HepG2 (cell line): ENCODE measurements around the gene CNP. TPM values are rescaled to one million over a fixed set of nuclear protein-coding genes. Genes with fewer than 3 reads are reported as not detected.

Source experiments
- ATAC-seq: fragments of 200-7000 bp; cut with Tn5 transposase; 3 replicates; pipeline ENCODE4 v1.9.1; 2020; ENCODE audit warnings: mild to moderate bottlenecking, moderate library complexity
- BruUV-seq: library from RNA; stranded (reverse); fragments of 400-500 nt; replicated peaks from 2 replicates; lab custom pipeline; 2021; lab: Mats Ljungman, UMichigan
- CTCF ChIA-PET: fragments of 300-600 bp; formaldehyde crosslinking; extraction: SDS; loops from one replicate; lab custom pipeline; 2021; ENCODE audit warnings: low total read pairs, inconsistent platforms, low intra/inter-chr PET ratio; lab: Yijun Ruan, JAX
- POLR2A ChIA-PET: fragments of 350-600 bp; sonication (Branson Sonifier 250); formaldehyde crosslinking; loops from one replicate; lab custom pipeline; 2020; ENCODE audit warnings: antibody characterized with exemption, inconsistent platforms; lab: Yijun Ruan, JAX
- DNase-seq: peaks from one replicate; pipeline ENCODE4 v3.0.0-alpha.2; 2015; ENCODE audit warnings: low spot score
- FAIRE-seq: peaks from 3 replicates; lab custom pipeline; 2011; peaks lifted over from hg19 to GRCh38; lab: Jason Lieb, UNC
- H2AFZ ChIP-seq: one replicate; pipeline ENCODE4 v1.6.1; 2011; ENCODE audit warnings: low read length, inconsistent platforms
- H3K27ac ChIP-seq: fragments of 300-600 bp; 3 replicates; pipeline ENCODE4 v1.8.0; 2011; ENCODE audit warnings: mixed run types, mild to moderate bottlenecking, mixed read lengths, low read length, inconsistent platforms; ENCODE audit not compliant: insufficient read depth; ENCODE audit errors: extremely low read length
- H3K27me3 ChIP-seq, 2 experiments: fragments of 200-600 bp in 1 of 2; 2 replicates in 1 of 2; 3 replicates in 1 of 2; pipeline versions ENCODE4 v1.6.0 to v1.8.0; 2011; ENCODE audit warnings: low read length in 2 of 2, mild to moderate bottlenecking in 2 of 2, moderate library complexity in 2 of 2, inconsistent platforms in 1 of 2; ENCODE audit not compliant: insufficient read depth in 2 of 2, control insufficient read depth in 1 of 2
- H3K36me3 ChIP-seq, 2 experiments: fragments of 200-600 bp in 1 of 2; replicated peaks in 1 of 2; 2 replicates in 1 of 2; 3 replicates in 1 of 2; pipeline versions ENCODE4 v1.5.1 to v1.8.0; 2011; ENCODE audit warnings: low read length in 2 of 2, inconsistent platforms in 1 of 2; ENCODE audit not compliant: insufficient read depth in 2 of 2, control insufficient read depth in 1 of 2
- H3K4me1 ChIP-seq: 2 replicates; pipeline ENCODE4 v1.5.1; 2012; ENCODE audit warnings: low read length, inconsistent platforms; ENCODE audit not compliant: insufficient read depth
- H3K4me2 ChIP-seq: 2 replicates; pipeline ENCODE4 v1.6.0; 2011; ENCODE audit warnings: low read depth, low read length, inconsistent platforms
- H3K4me3 ChIP-seq, 3 experiments: fragments of 200-600 bp in 1 of 3; sonication (generic), shearing (Covaris generic) in 1 of 3; replicated peaks in 1 of 3; 2 replicates each; pipeline ENCODE4 v1.5.1; 2011 to 2016; ENCODE audit warnings: low read length in 3 of 3, inconsistent platforms in 2 of 3, low read depth in 2 of 3, mild to moderate bottlenecking in 2 of 3, control low read depth in 1 of 3, mixed read lengths in 1 of 3; ENCODE audit not compliant: insufficient read depth in 1 of 3
- H3K79me2 ChIP-seq: one replicate; pipeline ENCODE4 v1.6.1; 2011; ENCODE audit warnings: low read length, inconsistent platforms; ENCODE audit not compliant: insufficient read depth
- H3K9ac ChIP-seq: 2 replicates; pipeline ENCODE4 v1.6.0; 2011; ENCODE audit warnings: mild to moderate bottlenecking, low read depth, low read length, inconsistent platforms; ENCODE audit not compliant: insufficient read depth
- H3K9me3 ChIP-seq: 2 replicates; pipeline ENCODE4 v1.5.1; 2012; ENCODE audit warnings: mild to moderate bottlenecking, low read length
- H4K20me1 ChIP-seq: 2 replicates; pipeline ENCODE4 v1.6.0; 2011; ENCODE audit warnings: inconsistent platforms, mild to moderate bottlenecking, low read length, moderate library complexity; ENCODE audit not compliant: insufficient read depth
- CEBPZ ChIP-seq: IDR thresholded peaks from 2 replicates; pipeline ENCODE4 v1.6.1; 2012; ENCODE audit warnings: low read length, improper control_type of control experiment
- HNF4G ChIP-seq, 2 experiments: sonication (generic) in 1 of 2; formaldehyde crosslinking in 1 of 2; IDR thresholded peaks; 2 replicates each; pipeline versions ENCODE4 v1.4.0 to v1.6.1; 2011 to 2020; ENCODE audit warnings: borderline replicate concordance in 2 of 2, low read depth in 2 of 2, mild to moderate bottlenecking in 2 of 2, low read length in 1 of 2, missing genetic modification reagents in 1 of 2, moderate library complexity in 1 of 2
- THAP7 ChIP-seq: sonication (generic); formaldehyde crosslinking; IDR thresholded peaks from 2 replicates; pipeline ENCODE4 v1.8.1; 2023; ENCODE audit warnings: mild to moderate bottlenecking, missing genetic modification reagents
- ZNF24 ChIP-seq: fragments of 450-650 bp; IDR thresholded peaks from 2 replicates; pipeline ENCODE4 v1.6.1; 2017; ENCODE audit warnings: antibody characterized with exemption, mild to moderate bottlenecking
- WGBS: methylation state at CpG from one replicate; pipeline ENCODE4 v1.1.6; 2017; ENCODE audit warnings: low lambda C conversion rate; 5-methylcytosine and 5-hydroxymethylcytosine counted together
- in situ Hi-C: cut with HindIII; loops from 2 replicates; pipeline ENCODE4 v1.10.0; 2017; ENCODE audit warnings: low pct_unique_long_range_greater_than_20kb; ENCODE audit not compliant: extremely low pct_ligation_motif_present
- intact Hi-C: fragments of 100-400 bp; cut with micrococcal nuclease; formaldehyde crosslinking; loops from one replicate; pipeline ENCODE4 v1.10.0; 2022; ENCODE audit not compliant: unreplicated experiment
- polyA plus RNA-seq, 8 experiments: library from polyadenylated mRNA; depleted of rRNA in 3 of 8; stranded (reverse) in 7 of 8; unstranded in 1 of 8; fragments of >200 nt; fragmentation: Illumina TruSeq in 4 of 8; extraction: Trizol in 4 of 8; gene quantifications; 2 replicates each; pipeline versions ENCODE4 v1.2.1 to v1.2.3, GENCODE V29; 2011 to 2016; ENCODE audit warnings: low read depth in 4 of 8, missing spikeins in 1 of 8, mixed read lengths in 1 of 8; ENCODE audit not compliant: insufficient read depth in 1 of 8
- total RNA-seq, 5 experiments: library from RNA; depleted of rRNA; stranded (reverse); fragments of >200 nt; fragmentation: Illumina TruSeq; extraction: Trizol; gene quantifications; 2 replicates each; pipeline ENCODE4 v1.2.3, GENCODE V29; 2016; ENCODE audit warnings: low read depth in 1 of 5

CNP gene
- total and polyA plus RNA-seq, 2 of the 13 experiments (the other 11 are each of a cell fraction or from before 2014, with no cell fraction given): 97.2 to 161 TPM

- TSS peak; percentile 21 for BruUV-seq
Measured at GRCh38 chr17:42005166-42005565, 38.6 kb downstream of the CNP start.

More at GRCh38 chr17:42005166-42005565, 38.6 kb downstream of the CNP start:
- no peak for ATAC-seq
- intact Hi-C loops: no loop called here
- no peaks in the 10 kb centered on the region for H3K9me3 ChIP-seq
- H3K4me1 ChIP-seq: peaks cover 55% of the 10 kb centered on the region
- no peak overlapping the region for H2AFZ ChIP-seq
- H3K4me3 ChIP-seq: no peak overlapping the region
- no peak for FAIRE-seq
- in situ Hi-C loops: no loop called here
- ChIA-PET CTCF (no interaction called here), POLR2A (interaction anchor here (0.9 to 9.0 kb wide), 3 partner anchors 13 to 37 kb away, joined by 3 to 183 read pairs (median 50); partner anchors contain the start of genes CNP, DNAJC7 and NKIRAS2)
- TF ChIP-seq HNF4G (IDR thresholded peaks at IDR 0.05; ENCODE audit: borderline replicate concordance, low read depth, low read length): no peak
- TF ChIP-seq HNF4G (CRISPR knock-in tag; IDR thresholded peaks at IDR 0.05; ENCODE audit: borderline replicate concordance, low read depth): no peak
- no peak for TF ChIP-seq THAP7
- no peak for TF ChIP-seq ZNF24
- TF ChIP-seq CEBPZ: no peak
- no peaks in the 10 kb centered on the region for H3K27me3 ChIP-seq
- H4K20me1 ChIP-seq: peaks cover 24% of the 10 kb centered on the region
- peaks cover 91% of the 10 kb centered on the region for H3K79me2 ChIP-seq
- WGBS: 100% methylated on average over 1 of the region's 1 CpG
- H3K36me3 ChIP-seq: peaks cover 7 to 36% of the 10 kb centered on the region in 2 experiments
- no peak overlapping the region for H3K27ac ChIP-seq
- no peak for DNase-seq
- H3K4me2 ChIP-seq: no peak overlapping the region
- H3K9ac ChIP-seq: no peak overlapping the region
